CD4-positive, alpha-beta T cell treated with Interleukin-12 subunit alpha and Interleukin-12 subunit beta, for 1 hour (primary cell): ENCODE results near the gene LNX1.
"Not testable (repeated sequence)": the region's sequence is repeated elsewhere in the genome, so short reads cannot be mapped to it uniquely, and the experiment has no call there.

Experiments used
- DNase-seq: peaks from one replicate; pipeline ENCODE4 v3.0.0-alpha.2; 2020

Gene LNX1

DNA sequence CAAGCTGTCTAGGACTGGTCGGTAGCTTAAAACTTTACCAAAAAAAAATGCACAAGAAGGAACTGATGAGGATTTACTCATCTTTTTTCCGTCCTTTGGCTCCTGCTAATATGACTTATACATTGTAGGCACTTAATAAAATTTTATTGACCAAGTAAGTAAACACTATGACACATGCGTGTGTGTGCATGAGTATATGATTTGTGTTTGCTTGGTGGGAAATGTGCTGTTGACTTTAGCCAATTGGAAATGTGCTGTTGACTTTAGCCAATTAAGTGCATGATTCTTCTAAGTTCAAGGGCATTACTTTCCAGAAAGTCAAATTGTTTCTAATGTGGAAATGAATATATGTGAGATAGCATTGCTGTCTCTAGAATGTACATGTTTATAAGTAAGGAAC is 135.5 kb downstream of the LNX1 start:
- no peak for DNase-seq

- no peak for DNase-seq
These were observed 137.9 kb downstream of the LNX1 start for GRCh38 chr4:53453385-53453784.

GRCh38 chr4:53450773-53451172 is 140.5 kb downstream of the LNX1 start:
- no peak for DNase-seq

DNA sequence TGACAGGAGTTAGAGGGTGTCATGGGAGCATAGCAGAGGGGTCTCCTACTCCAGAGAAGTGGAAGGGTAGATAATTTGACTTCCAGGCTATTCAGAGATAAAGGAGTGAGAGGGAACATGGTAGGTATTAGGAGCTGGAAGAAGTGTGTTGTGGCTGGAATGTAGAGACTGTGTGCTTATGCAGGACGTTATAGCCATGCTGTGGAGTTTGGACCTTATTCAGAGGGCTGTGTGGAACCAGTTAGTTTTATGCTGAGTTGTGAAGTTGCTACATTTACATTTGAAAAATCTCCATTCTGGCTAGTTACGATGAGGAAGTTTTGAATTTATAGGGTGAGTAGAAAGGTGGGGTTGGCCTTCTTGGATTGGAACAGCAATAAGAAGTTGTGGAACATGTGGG is 146.3 kb downstream of the LNX1 start:
- DNase-seq, result no peak

GRCh38 chr4:53441564-53441963 is 149.7 kb downstream of the LNX1 start:
- DNase-seq, result no peak

- no peak for DNase-seq
These were observed 155.0 kb downstream of the LNX1 start for GRCh38 chr4:53436251-53436650.

- DNase-seq, result no peak
These were observed 158.5 kb downstream of the LNX1 start for GRCh38 chr4:53432528-53433424.

DNA sequence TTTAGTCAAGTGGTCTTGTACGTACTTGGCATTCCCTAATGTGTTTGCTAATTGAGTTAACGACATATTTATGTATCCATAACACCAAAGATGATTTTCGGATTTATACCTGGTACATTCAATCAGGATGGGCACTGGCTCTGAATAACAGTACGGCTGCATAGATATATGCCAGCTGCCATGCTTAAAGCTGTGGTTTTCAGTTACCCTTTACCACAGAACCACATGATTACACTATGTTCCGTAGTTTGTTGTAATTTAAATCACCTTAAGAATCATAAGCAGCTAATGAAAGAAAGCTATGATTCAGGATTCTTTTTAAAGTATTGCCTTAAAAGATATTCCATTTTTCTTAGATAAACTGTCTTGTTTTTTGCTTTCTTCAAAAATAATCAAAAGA is 160.2 kb downstream of the LNX1 start:
- DNase-seq, result peak; percentile 8

DNA sequence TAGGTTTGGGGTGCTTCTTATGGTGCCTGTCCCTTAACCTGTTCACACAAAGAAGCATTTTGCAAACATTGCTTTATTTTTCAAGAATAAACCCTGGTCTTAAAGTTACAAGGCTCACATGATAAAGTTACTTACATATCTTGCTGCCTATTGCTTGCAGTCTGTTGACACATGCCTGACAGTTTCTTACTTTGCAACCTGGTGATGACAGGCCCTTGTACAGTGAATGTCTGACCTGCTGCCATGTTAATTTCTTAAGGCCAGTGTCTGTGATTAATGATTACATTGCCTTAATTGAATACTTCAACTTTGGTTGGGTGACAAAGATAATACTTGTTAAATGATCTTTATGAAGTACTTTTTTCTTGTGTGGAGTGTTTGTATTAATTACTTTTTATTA is 163.9 kb downstream of the LNX1 start:
- DNase-seq, result no peak

- no peak for DNase-seq
These were observed 167.0 kb downstream of the LNX1 start for GRCh38 chr4:53424280-53424679.

- no peak for DNase-seq
These were observed 168.9 kb downstream of the LNX1 start for GRCh38 chr4:53422367-53422766.

- DNase-seq, result no peak
These were observed 169.5 kb downstream of the LNX1 start for GRCh38 chr4:53421791-53422190.

DNA sequence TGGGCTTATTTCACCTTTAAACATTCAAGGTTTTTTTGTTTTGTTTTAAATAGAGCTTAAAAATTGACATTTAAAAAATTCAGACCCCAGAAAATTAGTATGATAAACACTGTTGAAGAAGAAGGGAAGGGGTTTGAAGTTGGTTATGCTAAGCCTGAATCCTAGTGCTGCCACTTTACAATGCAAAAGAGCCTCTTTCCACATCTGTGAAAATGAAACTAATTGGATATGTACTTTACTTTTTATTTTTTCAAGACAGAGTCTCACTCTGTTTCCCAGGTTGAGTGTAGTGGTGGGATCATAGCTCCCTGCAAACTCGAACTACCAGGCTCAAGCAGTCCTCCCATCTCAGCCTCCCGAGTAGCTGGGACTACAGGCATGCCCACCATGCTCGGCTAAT is 172.1 kb downstream of the LNX1 start:
- no peak for DNase-seq

GRCh38 chr4:53409479-53409878 is 181.8 kb downstream of the LNX1 start:
- not testable (repeated sequence) for DNase-seq
